GM12872 (cell line): ENCODE measurements around the gene FAM200C.

ENCODE experiments used
- TF ChIP-seq, protein P1 (sequence below): IDR thresholded peaks from 3 replicates; pipeline ENCODE4 v1.5.1; 2011; ENCODE audit warnings: low read depth, mild to moderate bottlenecking, low read length, moderate library complexity; ENCODE audit not compliant: insufficient read depth

The FAM200C gene

GRCh38 chr5:160432787-160433186 lies 32.9 kb upstream of the FAM200C start:
- TF ChIP-seq, protein P1, sequence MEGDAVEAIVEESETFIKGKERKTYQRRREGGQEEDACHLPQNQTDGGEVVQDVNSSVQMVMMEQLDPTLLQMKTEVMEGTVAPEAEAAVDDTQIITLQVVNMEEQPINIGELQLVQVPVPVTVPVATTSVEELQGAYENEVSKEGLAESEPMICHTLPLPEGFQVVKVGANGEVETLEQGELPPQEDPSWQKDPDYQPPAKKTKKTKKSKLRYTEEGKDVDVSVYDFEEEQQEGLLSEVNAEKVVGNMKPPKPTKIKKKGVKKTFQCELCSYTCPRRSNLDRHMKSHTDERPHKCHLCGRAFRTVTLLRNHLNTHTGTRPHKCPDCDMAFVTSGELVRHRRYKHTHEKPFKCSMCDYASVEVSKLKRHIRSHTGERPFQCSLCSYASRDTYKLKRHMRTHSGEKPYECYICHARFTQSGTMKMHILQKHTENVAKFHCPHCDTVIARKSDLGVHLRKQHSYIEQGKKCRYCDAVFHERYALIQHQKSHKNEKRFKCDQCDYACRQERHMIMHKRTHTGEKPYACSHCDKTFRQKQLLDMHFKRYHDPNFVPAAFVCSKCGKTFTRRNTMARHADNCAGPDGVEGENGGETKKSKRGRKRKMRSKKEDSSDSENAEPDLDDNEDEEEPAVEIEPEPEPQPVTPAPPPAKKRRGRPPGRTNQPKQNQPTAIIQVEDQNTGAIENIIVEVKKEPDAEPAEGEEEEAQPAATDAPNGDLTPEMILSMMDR: no peak

DNA sequence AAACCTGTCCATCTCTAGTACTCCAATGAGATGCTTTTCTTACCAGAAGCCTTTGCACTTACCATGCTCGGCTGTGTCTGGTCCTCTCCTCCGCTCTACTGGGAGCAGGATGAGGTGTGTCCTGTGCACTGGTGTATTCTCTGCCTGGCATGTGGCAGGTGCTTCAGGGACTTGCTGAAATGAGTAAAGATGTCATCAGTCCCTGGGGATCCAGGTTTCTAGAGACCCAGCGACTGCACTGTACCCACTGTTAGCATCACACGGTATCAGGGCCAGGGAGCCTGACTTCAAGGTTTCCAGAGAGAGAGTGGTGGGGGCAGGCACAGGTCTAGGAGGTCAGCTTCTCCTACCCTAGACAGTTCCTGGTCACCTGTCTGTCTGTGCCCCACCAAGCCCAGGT lies 32.3 kb upstream of the FAM200C start:
- TF ChIP-seq, protein P1: no peak

GRCh38 chr5:160427607-160428006 lies 27.8 kb upstream of the FAM200C start:
- TF ChIP-seq, protein P1: no peak

GRCh38 chr5:160423099-160423498 lies 23.2 kb upstream of the FAM200C start:
- TF ChIP-seq, protein P1: no peak

DNA sequence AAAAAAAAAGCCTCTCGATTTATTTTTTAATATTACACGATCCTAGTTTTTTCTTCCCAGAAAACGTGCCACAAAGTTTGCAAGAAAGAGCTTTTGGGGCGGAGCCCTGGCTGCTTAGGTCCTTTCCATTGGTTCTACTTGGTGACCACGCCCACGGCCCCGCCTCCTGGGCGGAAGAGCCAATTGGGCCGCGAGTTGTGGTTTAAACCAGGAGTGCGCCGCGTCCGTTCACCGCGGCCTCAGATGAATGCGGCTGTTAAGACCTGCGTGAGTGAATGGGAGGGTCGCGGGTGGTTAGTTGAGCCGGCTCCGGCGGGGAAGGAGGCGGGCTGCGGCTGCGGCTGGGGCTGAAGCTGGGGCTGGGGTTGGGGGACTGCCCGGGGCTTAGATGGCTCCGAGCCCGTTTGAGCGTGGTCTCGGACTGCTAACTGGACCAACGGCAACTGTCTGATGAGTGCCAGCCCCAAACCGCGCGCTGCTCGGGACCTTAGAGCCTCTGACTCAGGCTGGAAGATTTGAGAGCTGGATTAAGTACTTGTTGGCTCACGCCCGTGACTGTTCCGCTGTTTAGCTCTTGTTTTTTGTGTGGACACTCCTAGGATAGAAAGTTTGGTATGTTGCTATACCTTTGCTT lies 21.9 kb upstream of the FAM200C start, which contains the start of gene PTTG1:
PTTG1 (plus strand) TSS at position 231 of the 634 bp plus-strand sequence. CDS start 458 bp downstream, outside the sequence.
- TF ChIP-seq, protein P1: no peak

DNA sequence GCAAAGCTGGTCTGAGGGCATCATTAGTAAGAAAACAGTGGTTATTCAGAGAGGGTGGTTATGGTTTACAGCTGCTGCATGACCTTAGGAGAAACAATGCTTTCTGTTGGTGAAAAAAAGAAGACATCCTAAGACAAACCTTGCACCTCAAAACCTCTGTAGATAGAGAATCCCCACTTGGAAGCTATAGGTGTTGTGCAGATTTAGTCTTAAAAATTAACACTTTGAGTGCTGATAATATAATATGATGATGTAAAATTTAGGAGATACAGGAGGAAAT lies 20.4 kb upstream of the FAM200C start:
- TF ChIP-seq, protein P1: no peak

GRCh38 chr5:160419458-160420330 lies 19.8 kb upstream of the FAM200C start:
- TF ChIP-seq, protein P1: no peak
